BJ (cell line): Measurements from ENCODE around the gene HOOK2. TPM values are rescaled to one million over a fixed set of nuclear protein-coding genes. Genes with fewer than 3 reads are reported as not detected.
"Not testable (repeated sequence)": the region's sequence is repeated elsewhere in the genome, so short reads cannot be mapped to it uniquely, and the experiment has no call there.

Experiments used
- CTCF ChIA-PET: fragments of 350-600 bp; formaldehyde crosslinking; extraction: SDS; loops from one replicate; lab custom pipeline; 2021; ENCODE audit warnings: antibody characterized with exemption, inconsistent platforms; lab: Yijun Ruan, JAX
- POLR2A ChIA-PET: fragments of 300-600 bp; sonication (Branson Sonifier 250); formaldehyde crosslinking; extraction: SDS; loops from one replicate; lab custom pipeline; 2021; ENCODE audit warnings: antibody characterized with exemption; lab: Charles Lee
- DNase-seq: peaks from one replicate; pipeline ENCODE4 v3.0.0-alpha.2; 2011; ENCODE audit warnings: low read depth
- H3K27me3 ChIP-seq: 2 replicates; pipeline ENCODE4 v1.6.0; 2011; ENCODE audit warnings: low read length; ENCODE audit not compliant: control insufficient read depth, insufficient read depth
- H3K36me3 ChIP-seq: 2 replicates; pipeline ENCODE4 v1.5.1; 2011; ENCODE audit warnings: low read length; ENCODE audit not compliant: control insufficient read depth, insufficient read depth
- H3K4me3 ChIP-seq: 2 replicates; pipeline ENCODE4 v1.5.1; 2011; ENCODE audit warnings: low read depth, mild to moderate bottlenecking, control low read depth, low read length
- CTCF ChIP-seq: IDR thresholded peaks from 2 replicates; pipeline ENCODE4 v1.5.1; 2011; ENCODE audit warnings: low read depth, mild to moderate bottlenecking, control low read depth, inconsistent platforms, low read length, moderate library complexity; ENCODE audit not compliant: insufficient read depth
- polyA plus RNA-seq: library from polyadenylated mRNA; depleted of rRNA; stranded (reverse); fragments of >200 nt; gene quantifications from 2 replicates; pipeline ENCODE4 v1.2.3, GENCODE V29; 2011; rRNA removed
- small RNA-seq: library from RNA; depleted of rRNA; stranded (forward); fragments of <200 nt; gene quantifications from one replicate; pipeline ENCODE3, GENCODE V24; 2012; ENCODE audit warnings: low replicate concordance, low read depth; ENCODE audit not compliant: insufficient read length

HOOK2 gene
- polyA plus RNA-seq, 1 experiment, result 10.4 TPM

GRCh38 chr19:12720296-12720695 is 55.1 kb downstream of the HOOK2 start:
- H3K4me3 ChIP-seq, result peak overlapping the region; percentile 67
- H3K27me3 ChIP-seq, result no peaks in the 10 kb centered on the region
- peaks cover 17% of the 10 kb centered on the region for H3K36me3 ChIP-seq
- ChIA-PET CTCF (interaction anchor here (1.2 to 4.8 kb wide), 4 partner anchors 37 to 128 kb away, joined by 4 to 21 read pairs (median 13); no protein-coding TSS in a partner anchor), POLR2A (no interaction called here)
- no peak for DNase-seq
- TF ChIP-seq CTCF, result no peak

GRCh38 chr19:12715929-12716328 is 59.4 kb downstream of the HOOK2 start:
- ChIA-PET CTCF (interaction anchor here (0.8 to 3.7 kb wide), 4 partner anchors 21 to 131 kb away, joined by 3 to 22 read pairs (median 6); partner anchors contain the start of gene GET3), POLR2A (no interaction called here)
- H3K36me3 ChIP-seq, result peaks cover 43% of the 10 kb centered on the region

GRCh38 chr19:12715102-12715501 is 60.2 kb downstream of the HOOK2 start:
- H3K36me3 ChIP-seq, result peaks cover 48% of the 10 kb centered on the region
- CTCF ChIA-PET, result interaction anchor here (2.3 to 3.7 kb wide), 2 partner anchors 43 to 45 kb away, joined by 7 to 22 read pairs; no protein-coding TSS in a partner anchor
- POLR2A ChIA-PET, result no interaction called here
- no peak for DNase-seq
- H3K4me3 ChIP-seq, result no peak overlapping the region
- no peak for TF ChIP-seq CTCF
- no peaks in the 10 kb centered on the region for H3K27me3 ChIP-seq

More at GRCh38 chr19:12715929-12716328, 59.4 kb downstream of the HOOK2 start:
- no peak for TF ChIP-seq CTCF
- H3K27me3 ChIP-seq, result no peaks in the 10 kb centered on the region
- no peak overlapping the region for H3K4me3 ChIP-seq
- no peak for DNase-seq

- H3K27me3 ChIP-seq, H3K4me3 ChIP-seq, DNase-seq, POLR2A ChIA-PET: not testable (repeated sequence)
- H3K36me3 ChIP-seq, result peaks cover 47% of the 10 kb centered on the region
- CTCF ChIA-PET, result interaction anchor here (0.9 to 1.7 kb wide), 5 partner anchors 10 to 133 kb away, joined by 3 to 7 read pairs (median 4); no protein-coding TSS in a partner anchor
Measured at GRCh38 chr19:12713304-12713703, 62.0 kb downstream of the HOOK2 start.

Small RNAs within 50 kb of the gene (small RNA-seq; reads per million reads assigned to genes)
- gene MIR5684, result not detected

Other genes with a start within 250 kb of the HOOK2 start
- gene ZNF564, start 224.1 kb downstream of the HOOK2 start, polyA plus RNA-seq, result 1.4 and 2.9 TPM in 2 replicates
- gene ZNF490, start 164.7 kb downstream of the HOOK2 start, polyA plus RNA-seq, result 1.6 and 3.7 TPM in 2 replicates
- gene ZNF791, start 164.6 kb downstream of the HOOK2 start, polyA plus RNA-seq, result 7.7 and 10.5 TPM in 2 replicates
- gene MAN2B1, start 108.8 kb downstream of the HOOK2 start, polyA plus RNA-seq, result 31.7 and 66.9 TPM in 2 replicates
- 6.1 and 9.3 TPM in 2 replicates for gene WDR83, start 108.7 kb downstream of the HOOK2 start, polyA plus RNA-seq
- gene DHPS, start 93.7 kb downstream of the HOOK2 start, polyA plus RNA-seq, result 64.7 and 92.2 TPM in 2 replicates
- not detected in 2 replicates for gene GNG14, start 87.6 kb downstream of the HOOK2 start, polyA plus RNA-seq
- gene FBXW9, start 78.9 kb downstream of the HOOK2 start, polyA plus RNA-seq, result 7.7 and 13.6 TPM in 2 replicates
- 49.6 and 77.3 TPM in 2 replicates for gene TNPO2, start 51.6 kb downstream of the HOOK2 start, polyA plus RNA-seq
- 161 and 181 TPM in 2 replicates for gene TRIR, start 40.9 kb downstream of the HOOK2 start, polyA plus RNA-seq
- 163 and 250 TPM in 2 replicates for gene GET3, start 38.1 kb downstream of the HOOK2 start, polyA plus RNA-seq
- not detected in 2 replicates for gene BEST2, start 23.8 kb downstream of the HOOK2 start, polyA plus RNA-seq
- 36.8 and 49.4 TPM in 2 replicates for gene JUNB, start 15.9 kb upstream of the HOOK2 start, polyA plus RNA-seq
- 165 and 267 TPM in 2 replicates for gene PRDX2, start 26.2 kb upstream of the HOOK2 start, polyA plus RNA-seq
- gene THSD8, start 26.5 kb upstream of the HOOK2 start, polyA plus RNA-seq, result 0.75 and 2.6 TPM in 2 replicates
- gene RNASEH2A, start 31.0 kb upstream of the HOOK2 start, polyA plus RNA-seq, result 19.9 and 30.3 TPM in 2 replicates
- 0.31 TPM in 1 of 2 replicates, not detected in the other for gene RTBDN, start 59.0 kb upstream of the HOOK2 start, polyA plus RNA-seq
- 0.25 TPM in 1 of 2 replicates, not detected in the other for gene MAST1, start 63.0 kb upstream of the HOOK2 start, polyA plus RNA-seq
- gene DNASE2, start 105.9 kb upstream of the HOOK2 start, polyA plus RNA-seq, result 39.1 and 68.8 TPM in 2 replicates
- not detected in 2 replicates for gene KLF1, start 111.6 kb upstream of the HOOK2 start, polyA plus RNA-seq
- 11.5 and 20.9 TPM in 2 replicates for gene GCDH, start 115.6 kb upstream of the HOOK2 start, polyA plus RNA-seq
- 0.29 and 0.43 TPM in 2 replicates for gene SYCE2, start 143.7 kb upstream of the HOOK2 start, polyA plus RNA-seq
- gene FARSA, start 158.2 kb upstream of the HOOK2 start, polyA plus RNA-seq, result 15.5 and 33.6 TPM in 2 replicates
- gene CALR, start 163.1 kb upstream of the HOOK2 start, polyA plus RNA-seq, result 1,647 and 1,829 TPM in 2 replicates
- 49.2 and 75.1 TPM in 2 replicates for gene RAD23A, start 170.3 kb upstream of the HOOK2 start, polyA plus RNA-seq
- 45.0 and 45.5 TPM in 2 replicates for gene GADD45GIP1, start 181.7 kb upstream of the HOOK2 start, polyA plus RNA-seq
- gene DAND5, start 194.0 kb upstream of the HOOK2 start, polyA plus RNA-seq, result not detected in 2 replicates
- 12.8 and 29.4 TPM in 2 replicates for gene NFIX, start 219.9 kb upstream of the HOOK2 start, polyA plus RNA-seq